H1 (cell line): Measurements from ENCODE around the gene ETV7. TPM values are rescaled to one million over a fixed set of nuclear protein-coding genes. Genes with fewer than 3 reads are reported as not detected.

Experiments used
- CHD1 ChIP-seq: IDR thresholded peaks from 2 replicates; pipeline ENCODE4 v1.6.1; 2012; ENCODE audit warnings: low read depth, low read length, improper control_type of control experiment
- EGR1 ChIP-seq: IDR thresholded peaks from 2 replicates; pipeline ENCODE4 v1.6.1; 2011; ENCODE audit warnings: low read depth, low read length, borderline replicate concordance
- EZH2 ChIP-seq: fragments of 200-600 bp; sonication (generic); IDR thresholded peaks from 2 replicates; pipeline ENCODE4 v1.7.1; 2012; ENCODE audit warnings: low read depth, mild to moderate bottlenecking, moderate library complexity, low read length, inconsistent platforms; ENCODE audit not compliant: severe bottlenecking
- HDAC6 ChIP-seq: IDR thresholded peaks from one replicate; pipeline ENCODE4 v1.7.1; 2012; ENCODE audit warnings: low read depth, mild to moderate bottlenecking, inconsistent platforms, low read length, moderate library complexity
- NANOG ChIP-seq: IDR thresholded peaks from 2 replicates; pipeline ENCODE4 v1.6.1; 2011; ENCODE audit warnings: low read length, low read depth, mild to moderate bottlenecking, inconsistent platforms; ENCODE audit not compliant: insufficient read depth, poor library complexity, severe bottlenecking
- NRF1 ChIP-seq: IDR thresholded peaks from 2 replicates; pipeline ENCODE4 v1.6.1; 2011; ENCODE audit warnings: mild to moderate bottlenecking, low read depth, low read length, improper control_type of control experiment
- PHF8 ChIP-seq: fragments of 200-600 bp; sonication (generic); conservative IDR thresholded peaks from 2 replicates; pipeline ENCODE4 v1.7.1; 2012; ENCODE audit warnings: low read depth, mild to moderate bottlenecking, inconsistent platforms, low read length, moderate library complexity
- RAD21 ChIP-seq, 2 experiments: IDR thresholded peaks in 1 of 2; conservative IDR thresholded peaks in 1 of 2; 2 replicates each; pipeline ENCODE4 v1.6.1; 2011; ENCODE audit warnings: low read depth in 2 of 2, low read length in 2 of 2, improper control_type of control experiment in 1 of 2, inconsistent platforms in 1 of 2, mild to moderate bottlenecking in 1 of 2, moderate library complexity in 1 of 2
- TAF1 ChIP-seq: IDR thresholded peaks from 2 replicates; pipeline ENCODE4 v1.6.1; 2011; ENCODE audit warnings: mild to moderate bottlenecking, low read depth, low read length
- TAF7 ChIP-seq: optimal IDR thresholded peaks from 2 replicates; pipeline ENCODE3; 2011; ENCODE audit warnings: low read depth, mild to moderate bottlenecking, inconsistent platforms, low read length, moderate library complexity, borderline replicate concordance
- polyA plus RNA-seq, 7 experiments: library from polyadenylated mRNA; depleted of rRNA in 3 of 7; stranded (reverse) in 5 of 7; unstranded in 2 of 7; fragments of >200 nt in 5 of 7; fragments of 200-250 nt in 2 of 7; gene quantifications; 1 replicate in 5 of 7; 2 replicates in 1 of 7; 4 replicates in 1 of 7; pipeline versions ENCODE4 v1.2.1 to v1.2.3, GENCODE V29; 2011 to 2013; ENCODE audit warnings: missing spikeins in 2 of 7, mixed read lengths in 2 of 7
- total RNA-seq: library from RNA; stranded (reverse); fragmentation: NEBNext Ultra II Directional; extraction: Animal tissue kit (Norgen Biotek cat#: 25700); gene quantifications from 2 replicates; pipeline ENCODE4 v1.2.1, GENCODE V29; 2021
- TF ChIP-seq, protein P1 (sequence below): fragments of 300-600 bp; sonication (generic); IDR thresholded peaks from 2 replicates; pipeline ENCODE4 v1.7.1; 2012; ENCODE audit warnings: low read length, moderate library complexity, mild to moderate bottlenecking, inconsistent platforms; ENCODE audit not compliant: insufficient replicate concordance

ETV7 gene
- total and polyA plus RNA-seq, 2 of the 8 experiments (the other 6 are each of a cell fraction or from before 2014, with no cell fraction given): 0.54 to 2.4 TPM

DNA sequence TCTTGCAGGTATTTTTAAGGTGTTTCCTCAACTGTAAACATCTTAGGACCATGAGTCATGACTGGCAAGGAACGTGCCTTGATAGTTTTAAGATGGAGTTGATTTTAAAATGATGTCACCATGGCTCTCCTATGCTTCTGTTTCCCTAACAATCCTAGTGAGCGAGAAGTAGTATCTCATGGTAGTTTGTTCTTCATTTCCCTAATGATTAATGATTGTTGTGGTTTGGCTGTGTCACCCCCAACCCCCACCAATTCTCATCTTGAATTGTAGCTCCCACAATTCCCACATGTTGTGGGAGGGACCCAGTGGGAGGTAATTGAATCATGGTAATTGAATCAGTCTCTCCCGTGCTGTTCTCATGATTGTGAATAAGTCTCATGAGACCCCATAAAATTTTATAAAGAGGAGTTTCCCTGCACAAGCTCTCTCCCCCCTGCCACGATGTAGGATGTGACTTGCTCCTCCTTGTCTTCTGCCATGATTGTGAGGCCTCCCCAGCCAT lies 34.0 kb downstream of the ETV7 start (continued):
- TF ChIP-seq, protein P1, sequence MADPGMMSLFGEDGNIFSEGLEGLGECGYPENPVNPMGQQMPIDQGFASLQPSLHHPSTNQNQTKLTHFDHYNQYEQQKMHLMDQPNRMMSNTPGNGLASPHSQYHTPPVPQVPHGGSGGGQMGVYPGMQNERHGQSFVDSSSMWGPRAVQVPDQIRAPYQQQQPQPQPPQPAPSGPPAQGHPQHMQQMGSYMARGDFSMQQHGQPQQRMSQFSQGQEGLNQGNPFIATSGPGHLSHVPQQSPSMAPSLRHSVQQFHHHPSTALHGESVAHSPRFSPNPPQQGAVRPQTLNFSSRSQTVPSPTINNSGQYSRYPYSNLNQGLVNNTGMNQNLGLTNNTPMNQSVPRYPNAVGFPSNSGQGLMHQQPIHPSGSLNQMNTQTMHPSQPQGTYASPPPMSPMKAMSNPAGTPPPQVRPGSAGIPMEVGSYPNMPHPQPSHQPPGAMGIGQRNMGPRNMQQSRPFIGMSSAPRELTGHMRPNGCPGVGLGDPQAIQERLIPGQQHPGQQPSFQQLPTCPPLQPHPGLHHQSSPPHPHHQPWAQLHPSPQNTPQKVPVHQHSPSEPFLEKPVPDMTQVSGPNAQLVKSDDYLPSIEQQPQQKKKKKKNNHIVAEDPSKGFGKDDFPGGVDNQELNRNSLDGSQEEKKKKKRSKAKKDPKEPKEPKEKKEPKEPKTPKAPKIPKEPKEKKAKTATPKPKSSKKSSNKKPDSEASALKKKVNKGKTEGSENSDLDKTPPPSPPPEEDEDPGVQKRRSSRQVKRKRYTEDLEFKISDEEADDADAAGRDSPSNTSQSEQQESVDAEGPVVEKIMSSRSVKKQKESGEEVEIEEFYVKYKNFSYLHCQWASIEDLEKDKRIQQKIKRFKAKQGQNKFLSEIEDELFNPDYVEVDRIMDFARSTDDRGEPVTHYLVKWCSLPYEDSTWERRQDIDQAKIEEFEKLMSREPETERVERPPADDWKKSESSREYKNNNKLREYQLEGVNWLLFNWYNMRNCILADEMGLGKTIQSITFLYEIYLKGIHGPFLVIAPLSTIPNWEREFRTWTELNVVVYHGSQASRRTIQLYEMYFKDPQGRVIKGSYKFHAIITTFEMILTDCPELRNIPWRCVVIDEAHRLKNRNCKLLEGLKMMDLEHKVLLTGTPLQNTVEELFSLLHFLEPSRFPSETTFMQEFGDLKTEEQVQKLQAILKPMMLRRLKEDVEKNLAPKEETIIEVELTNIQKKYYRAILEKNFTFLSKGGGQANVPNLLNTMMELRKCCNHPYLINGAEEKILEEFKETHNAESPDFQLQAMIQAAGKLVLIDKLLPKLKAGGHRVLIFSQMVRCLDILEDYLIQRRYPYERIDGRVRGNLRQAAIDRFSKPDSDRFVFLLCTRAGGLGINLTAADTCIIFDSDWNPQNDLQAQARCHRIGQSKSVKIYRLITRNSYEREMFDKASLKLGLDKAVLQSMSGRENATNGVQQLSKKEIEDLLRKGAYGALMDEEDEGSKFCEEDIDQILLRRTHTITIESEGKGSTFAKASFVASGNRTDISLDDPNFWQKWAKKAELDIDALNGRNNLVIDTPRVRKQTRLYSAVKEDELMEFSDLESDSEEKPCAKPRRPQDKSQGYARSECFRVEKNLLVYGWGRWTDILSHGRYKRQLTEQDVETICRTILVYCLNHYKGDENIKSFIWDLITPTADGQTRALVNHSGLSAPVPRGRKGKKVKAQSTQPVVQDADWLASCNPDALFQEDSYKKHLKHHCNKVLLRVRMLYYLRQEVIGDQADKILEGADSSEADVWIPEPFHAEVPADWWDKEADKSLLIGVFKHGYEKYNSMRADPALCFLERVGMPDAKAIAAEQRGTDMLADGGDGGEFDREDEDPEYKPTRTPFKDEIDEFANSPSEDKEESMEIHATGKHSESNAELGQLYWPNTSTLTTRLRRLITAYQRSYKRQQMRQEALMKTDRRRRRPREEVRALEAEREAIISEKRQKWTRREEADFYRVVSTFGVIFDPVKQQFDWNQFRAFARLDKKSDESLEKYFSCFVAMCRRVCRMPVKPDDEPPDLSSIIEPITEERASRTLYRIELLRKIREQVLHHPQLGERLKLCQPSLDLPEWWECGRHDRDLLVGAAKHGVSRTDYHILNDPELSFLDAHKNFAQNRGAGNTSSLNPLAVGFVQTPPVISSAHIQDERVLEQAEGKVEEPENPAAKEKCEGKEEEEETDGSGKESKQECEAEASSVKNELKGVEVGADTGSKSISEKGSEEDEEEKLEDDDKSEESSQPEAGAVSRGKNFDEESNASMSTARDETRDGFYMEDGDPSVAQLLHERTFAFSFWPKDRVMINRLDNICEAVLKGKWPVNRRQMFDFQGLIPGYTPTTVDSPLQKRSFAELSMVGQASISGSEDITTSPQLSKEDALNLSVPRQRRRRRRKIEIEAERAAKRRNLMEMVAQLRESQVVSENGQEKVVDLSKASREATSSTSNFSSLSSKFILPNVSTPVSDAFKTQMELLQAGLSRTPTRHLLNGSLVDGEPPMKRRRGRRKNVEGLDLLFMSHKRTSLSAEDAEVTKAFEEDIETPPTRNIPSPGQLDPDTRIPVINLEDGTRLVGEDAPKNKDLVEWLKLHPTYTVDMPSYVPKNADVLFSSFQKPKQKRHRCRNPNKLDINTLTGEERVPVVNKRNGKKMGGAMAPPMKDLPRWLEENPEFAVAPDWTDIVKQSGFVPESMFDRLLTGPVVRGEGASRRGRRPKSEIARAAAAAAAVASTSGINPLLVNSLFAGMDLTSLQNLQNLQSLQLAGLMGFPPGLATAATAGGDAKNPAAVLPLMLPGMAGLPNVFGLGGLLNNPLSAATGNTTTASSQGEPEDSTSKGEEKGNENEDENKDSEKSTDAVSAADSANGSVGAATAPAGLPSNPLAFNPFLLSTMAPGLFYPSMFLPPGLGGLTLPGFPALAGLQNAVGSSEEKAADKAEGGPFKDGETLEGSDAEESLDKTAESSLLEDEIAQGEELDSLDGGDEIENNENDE: no peak
- TF ChIP-seq TAF1 (no peak), RAD21 (IDR thresholded peaks at IDR 0.05 in 1 of 2, conservative IDR thresholded peaks at IDR 0.05 in 1 of 2; ENCODE audit: low read depth in 2 of 2, low read length in 2 of 2) (no peak), PHF8 (no peak), EZH2 (no peak), NANOG (no peak), CHD1 (no peak), EGR1 (no peak), HDAC6 (no peak), TAF7 (no peak), NRF1 (no peak)
